Measurements from ENCODE around the gene RNGTT. TPM values are rescaled to one million over a fixed set of nuclear protein-coding genes. Genes with fewer than 3 reads are reported as not detected.

Gene RNGTT
- total RNA-seq, 1 donor from 2014 or later: 14.4 TPM

DNA sequence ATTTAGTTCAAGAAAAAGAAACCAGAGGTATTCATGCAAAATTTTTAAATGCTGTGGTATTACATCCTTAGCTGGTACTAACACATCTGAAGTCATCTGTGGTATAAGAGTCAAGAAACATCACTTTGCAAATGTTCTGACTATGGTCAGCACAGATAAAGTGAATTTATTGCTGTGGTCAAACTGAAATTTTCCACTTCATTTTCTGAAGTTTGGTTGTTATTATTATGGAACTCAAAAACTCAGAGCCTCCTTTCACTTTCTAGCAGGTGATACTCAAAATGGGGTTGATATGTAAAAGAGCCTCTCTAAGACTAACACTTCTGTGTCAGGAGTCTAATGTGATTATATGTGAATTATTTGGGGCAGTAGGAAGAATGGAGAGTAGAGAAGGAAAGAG lies 257.8 kb downstream of the RNGTT start:
- no peaks in the 10 kb centered on the region for H3K36me3 ChIP-seq (ENCODE audit: control insufficient read depth, insufficient read depth, low read length)
- TF ChIP-seq, protein P1, sequence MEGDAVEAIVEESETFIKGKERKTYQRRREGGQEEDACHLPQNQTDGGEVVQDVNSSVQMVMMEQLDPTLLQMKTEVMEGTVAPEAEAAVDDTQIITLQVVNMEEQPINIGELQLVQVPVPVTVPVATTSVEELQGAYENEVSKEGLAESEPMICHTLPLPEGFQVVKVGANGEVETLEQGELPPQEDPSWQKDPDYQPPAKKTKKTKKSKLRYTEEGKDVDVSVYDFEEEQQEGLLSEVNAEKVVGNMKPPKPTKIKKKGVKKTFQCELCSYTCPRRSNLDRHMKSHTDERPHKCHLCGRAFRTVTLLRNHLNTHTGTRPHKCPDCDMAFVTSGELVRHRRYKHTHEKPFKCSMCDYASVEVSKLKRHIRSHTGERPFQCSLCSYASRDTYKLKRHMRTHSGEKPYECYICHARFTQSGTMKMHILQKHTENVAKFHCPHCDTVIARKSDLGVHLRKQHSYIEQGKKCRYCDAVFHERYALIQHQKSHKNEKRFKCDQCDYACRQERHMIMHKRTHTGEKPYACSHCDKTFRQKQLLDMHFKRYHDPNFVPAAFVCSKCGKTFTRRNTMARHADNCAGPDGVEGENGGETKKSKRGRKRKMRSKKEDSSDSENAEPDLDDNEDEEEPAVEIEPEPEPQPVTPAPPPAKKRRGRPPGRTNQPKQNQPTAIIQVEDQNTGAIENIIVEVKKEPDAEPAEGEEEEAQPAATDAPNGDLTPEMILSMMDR (IDR thresholded peaks at IDR 0.05; ENCODE audit: insufficient read depth, low read length, poor library complexity, severe bottlenecking): no peak
- H3K4me3 ChIP-seq (ENCODE audit: low read depth, low read length): no peak overlapping the region
- no peaks in the 10 kb centered on the region for H3K27me3 ChIP-seq (ENCODE audit: control insufficient read depth, insufficient read depth, low read length)
- DNase-seq (ENCODE audit: low read depth): no peak

DNA sequence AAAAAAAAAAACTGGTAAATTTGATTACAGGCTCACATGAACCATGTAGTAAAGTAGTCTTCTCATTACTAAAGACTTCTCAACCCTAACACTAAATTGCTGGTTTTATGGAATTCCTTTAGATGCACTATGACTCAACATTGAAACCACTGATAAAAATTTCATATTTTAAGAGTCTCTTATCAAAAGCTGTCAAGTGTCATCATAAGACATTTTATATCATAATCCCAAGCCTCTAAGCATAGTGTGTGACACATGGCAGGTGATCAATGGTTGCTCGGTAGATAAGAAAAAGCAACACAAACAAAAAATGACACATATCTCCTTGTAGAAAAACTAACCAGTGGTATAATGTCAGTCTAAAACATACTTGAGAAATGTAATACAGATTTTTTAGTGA lies 258.4 kb downstream of the RNGTT start:
- TF ChIP-seq, protein P1 (IDR thresholded peaks at IDR 0.05; ENCODE audit: insufficient read depth, low read length, poor library complexity, severe bottlenecking): no peak
- no peaks in the 10 kb centered on the region for H3K36me3 ChIP-seq (ENCODE audit: control insufficient read depth, insufficient read depth, low read length)
- no peak for DNase-seq (ENCODE audit: low read depth)
- H3K4me3 ChIP-seq (ENCODE audit: low read depth, low read length): no peak overlapping the region
- H3K27me3 ChIP-seq (ENCODE audit: control insufficient read depth, insufficient read depth, low read length): no peaks in the 10 kb centered on the region

DNA sequence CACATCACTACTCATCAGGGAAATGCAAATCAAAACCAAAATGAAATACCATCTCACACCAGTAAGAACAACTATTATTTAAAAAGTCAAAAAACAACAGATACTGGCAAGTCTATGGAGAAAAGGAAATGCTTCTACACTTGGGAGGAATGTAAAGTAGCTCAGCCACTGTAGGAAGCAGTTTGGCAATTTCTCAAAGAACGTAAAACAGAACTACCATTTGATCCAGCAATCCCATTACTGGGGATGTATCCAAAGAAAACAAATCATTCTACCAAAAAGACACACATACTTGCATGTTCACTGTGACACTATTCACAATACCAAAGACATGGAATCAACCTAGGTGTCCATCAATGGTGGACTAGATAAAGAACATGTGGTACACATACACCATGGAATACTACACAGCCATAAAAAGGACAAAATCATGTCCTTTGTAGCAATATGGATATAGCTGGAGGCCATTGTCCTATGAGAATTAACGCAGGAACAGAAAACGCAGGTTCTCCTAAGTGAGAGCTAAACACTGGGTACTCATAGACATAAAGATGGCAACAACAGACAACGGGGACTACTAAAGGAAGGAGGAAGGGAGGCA lies 260.4 kb downstream of the RNGTT start:
- H3K36me3 ChIP-seq (ENCODE audit: control insufficient read depth, insufficient read depth, low read length): no peaks in the 10 kb centered on the region
- no peaks in the 10 kb centered on the region for H3K27me3 ChIP-seq (ENCODE audit: control insufficient read depth, insufficient read depth, low read length)
- no peak overlapping the region for H3K4me3 ChIP-seq (ENCODE audit: low read depth, low read length)
- DNase-seq (ENCODE audit: low read depth): no peak
- TF ChIP-seq, protein P1 (IDR thresholded peaks at IDR 0.05; ENCODE audit: insufficient read depth, low read length, poor library complexity, severe bottlenecking): no peak

DNA sequence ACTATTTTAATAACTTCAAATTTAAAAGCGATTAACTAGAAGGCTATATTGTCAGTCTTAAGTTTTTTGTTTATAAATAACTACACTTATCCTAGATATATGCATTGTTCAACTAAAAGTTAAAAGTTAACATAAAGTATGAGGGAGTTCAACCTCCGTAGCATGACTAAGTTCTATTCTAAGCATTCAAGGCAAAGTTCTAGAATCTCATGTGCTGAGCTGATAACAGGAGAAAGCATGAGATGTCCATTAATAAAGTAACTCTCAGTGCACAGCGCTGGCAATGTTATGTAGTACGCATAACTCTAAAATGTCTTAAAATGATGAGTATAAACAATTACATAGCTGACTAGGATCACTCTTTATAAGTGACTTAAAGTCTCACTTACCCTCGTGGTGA lies 264.8 kb downstream of the RNGTT start:
- DNase-seq (ENCODE audit: low read depth): no peak
- H3K36me3 ChIP-seq (ENCODE audit: control insufficient read depth, insufficient read depth, low read length): no peaks in the 10 kb centered on the region

DNA sequence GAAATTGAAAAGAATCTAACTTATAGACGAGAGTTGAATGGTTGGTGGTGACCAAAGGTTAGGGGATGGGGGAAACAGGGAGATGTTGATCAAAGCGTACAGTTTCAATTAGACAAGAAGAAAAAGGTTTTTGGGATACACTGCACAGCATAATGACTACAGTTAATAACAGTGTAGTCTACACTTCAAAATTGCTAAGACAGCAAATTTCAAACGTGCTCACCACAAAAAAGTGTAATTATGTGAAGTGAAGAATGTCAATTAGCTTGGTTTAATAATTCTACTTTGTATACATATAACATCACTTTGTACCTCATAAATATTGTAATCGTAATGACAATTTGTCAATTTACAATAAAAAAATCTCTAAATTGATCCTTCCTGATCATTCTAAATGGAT lies 267.5 kb downstream of the RNGTT start:
- DNase-seq (ENCODE audit: low read depth): no peak
- H3K4me3 ChIP-seq (ENCODE audit: low read depth, low read length): no peak overlapping the region
- no peaks in the 10 kb centered on the region for H3K27me3 ChIP-seq (ENCODE audit: control insufficient read depth, insufficient read depth, low read length)
- TF ChIP-seq, protein P1 (IDR thresholded peaks at IDR 0.05; ENCODE audit: insufficient read depth, low read length, poor library complexity, severe bottlenecking): no peak
- H3K36me3 ChIP-seq (ENCODE audit: control insufficient read depth, insufficient read depth, low read length): no peaks in the 10 kb centered on the region

More for the DNA sequence above, 264.8 kb downstream of the RNGTT start:
- no peak overlapping the region for H3K4me3 ChIP-seq (ENCODE audit: low read depth, low read length)
- TF ChIP-seq, protein P1 (IDR thresholded peaks at IDR 0.05; ENCODE audit: insufficient read depth, low read length, poor library complexity, severe bottlenecking): no peak
- H3K27me3 ChIP-seq (ENCODE audit: control insufficient read depth, insufficient read depth, low read length): no peaks in the 10 kb centered on the region

DNA sequence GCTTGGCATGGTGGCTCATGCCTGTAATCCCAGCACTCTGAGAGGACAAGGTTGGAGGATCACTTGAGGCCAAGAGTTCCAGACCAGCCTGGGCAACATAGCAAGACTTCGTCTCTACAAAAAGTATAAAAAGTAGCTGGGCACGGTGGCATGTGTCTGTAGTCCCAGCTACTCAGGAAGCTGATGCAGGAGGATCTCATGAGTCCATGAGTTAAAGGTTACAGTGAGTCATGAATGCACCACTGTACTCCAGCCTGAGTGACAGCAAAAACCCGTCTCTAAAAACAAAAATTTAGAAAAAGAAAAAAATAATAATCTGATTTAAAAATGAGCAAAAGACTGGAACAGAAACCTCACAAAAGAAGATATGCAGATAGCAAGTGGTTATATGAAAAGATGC lies 279.7 kb downstream of the RNGTT start:
- Histone ChIP-seq H3K27me3 (ENCODE audit: control insufficient read depth, insufficient read depth, low read length) (no peaks in the 10 kb centered on the region), H3K36me3 (ENCODE audit: control insufficient read depth, insufficient read depth, low read length) (no peaks in the 10 kb centered on the region), H3K4me3 (ENCODE audit: low read depth, low read length) (no peak overlapping the region)
- DNase-seq (ENCODE audit: low read depth): no peak
- TF ChIP-seq, protein P1 (IDR thresholded peaks at IDR 0.05; ENCODE audit: insufficient read depth, low read length, poor library complexity, severe bottlenecking): no peak
